B cell (primary cell): ENCODE results near the gene KLHL42. TPM values are rescaled to one million over a fixed set of nuclear protein-coding genes. Genes with fewer than 3 reads are reported as not detected.
A peak's percentile ranks its signal among the peaks of the same experiment; 100 is the strongest.

Experiments
- ATAC-seq: fragments of 200-7000 bp; cut with Tn5 transposase; one replicate; pipeline ENCODE4 v1.10.0; 2021; ENCODE audit warnings: low read depth, mild to moderate bottlenecking, moderate number of reproducible peaks, moderate library complexity
- CTCF ChIA-PET: fragments of 350-600 bp; sonication (Branson Sonifier 250); formaldehyde crosslinking; loops from one replicate; lab custom pipeline; 2021; ENCODE audit warnings: antibody characterized with exemption, inconsistent platforms; lab: Charles Lee
- POLR2A ChIA-PET: fragments of 350-600 bp; sonication (Branson Sonifier 250); formaldehyde crosslinking; loops from one replicate; lab custom pipeline; 2021; ENCODE audit warnings: antibody characterized with exemption; lab: Charles Lee
- DNase-seq: peaks from one replicate; pipeline ENCODE4 v3.0.0; 2013
- H2AFZ ChIP-seq: 2 replicates; pipeline ENCODE4 v1.6.1; 2012; ENCODE audit warnings: mild to moderate bottlenecking, low read depth, low read length; ENCODE audit not compliant: insufficient read depth, poor library complexity, severe bottlenecking
- H3K27ac ChIP-seq, 2 donors: 1 replicate in 1 of 2; 2 replicates in 1 of 2; pipeline ENCODE4 v1.5.1; 2012 to 2013; ENCODE audit warnings: low read length in 2 of 2, mild to moderate bottlenecking in 2 of 2, moderate library complexity in 1 of 2
- H3K27me3 ChIP-seq, 4 experiments: fragments of 200-600 bp in 1 of 4; sonication (generic) in 1 of 4; replicated peaks in 1 of 4; 1 replicate in 2 of 4; 2 replicates in 2 of 4; pipeline versions ENCODE4 v1.6.1 to v1.7.0; 2013 to 2016; ENCODE audit warnings: low read length in 3 of 4, mild to moderate bottlenecking in 2 of 4, mixed read lengths in 1 of 4, moderate library complexity in 1 of 4; ENCODE audit not compliant: insufficient read depth in 4 of 4, control insufficient read depth in 3 of 4; ENCODE audit errors: control extremely low read depth in 1 of 4
- H3K36me3 ChIP-seq, 2 experiments: replicated peaks in 1 of 2; 1 replicate in 1 of 2; 2 replicates in 1 of 2; pipeline versions ENCODE4 v1.6.1 to v1.7.1; 2013; ENCODE audit warnings: low read length in 1 of 2; ENCODE audit not compliant: insufficient read depth in 2 of 2, control insufficient read depth in 1 of 2; ENCODE audit errors: control extremely low read depth in 1 of 2, extremely low read depth in 1 of 2
- H3K4me1 ChIP-seq, 2 donors: fragments of 200-600 bp in 1 of 2; sonication (generic) in 1 of 2; 1 replicate in 1 of 2; 2 replicates in 1 of 2; pipeline versions ENCODE4 v1.5.1 to v1.6.1; 2013 to 2017; ENCODE audit warnings: low read length in 2 of 2; ENCODE audit not compliant: control insufficient read depth in 2 of 2, insufficient read depth in 2 of 2
- H3K4me2 ChIP-seq: replicated peaks from 2 replicates; pipeline ENCODE3; 2012; ENCODE audit warnings: mild to moderate bottlenecking, low read depth, low read length; ENCODE audit not compliant: poor library complexity, severe bottlenecking
- H3K4me3 ChIP-seq, 5 experiments: fragments of 200-600 bp in 1 of 5; sonication (generic) in 1 of 5; 1 replicate in 3 of 5; 2 replicates in 2 of 5; pipeline versions ENCODE4 v1.5.1 to v1.7.0; 2011 to 2016; ENCODE audit warnings: low read length in 4 of 5, mild to moderate bottlenecking in 4 of 5, low read depth in 2 of 5, control low read depth in 1 of 5, moderate library complexity in 1 of 5; ENCODE audit not compliant: insufficient read depth in 1 of 5; ENCODE audit errors: control extremely low read depth in 1 of 5, extremely low read depth in 1 of 5
- H3K79me2 ChIP-seq: fragments of 200-600 bp; sonication (generic); one replicate; pipeline ENCODE4 v1.6.0; 2016; ENCODE audit warnings: low read length; ENCODE audit not compliant: control insufficient read depth, insufficient read depth
- H3K9ac ChIP-seq: fragments of 200-600 bp; sonication (generic); 2 replicates; pipeline ENCODE4 v1.6.1; 2017; ENCODE audit warnings: mild to moderate bottlenecking, low read length, moderate library complexity
- H3K9me3 ChIP-seq, 3 donors: one replicate each; pipeline versions ENCODE4 v1.6.1 to v1.7.1; 2013; ENCODE audit warnings: low read length in 2 of 3; ENCODE audit not compliant: control insufficient read depth in 2 of 3, insufficient read depth in 1 of 3; ENCODE audit errors: control extremely low read depth in 1 of 3
- H4K20me1 ChIP-seq: 2 replicates; pipeline ENCODE4 v1.6.0; 2012; ENCODE audit warnings: mild to moderate bottlenecking, low read length; ENCODE audit not compliant: insufficient read depth, control insufficient read depth, poor library complexity, severe bottlenecking
- H3K27ac Mint-ChIP-seq: one replicate; pipeline ENCODE4 v1.8.0; 2021; ENCODE audit warnings: mixed read lengths
- H3K27me3 Mint-ChIP-seq: one replicate; pipeline ENCODE4 v1.8.0; 2021; ENCODE audit warnings: mixed read lengths
- H3K4me1 Mint-ChIP-seq: one replicate; pipeline ENCODE4 v1.8.0; 2021; ENCODE audit warnings: mixed read lengths
- H3K4me3 Mint-ChIP-seq: one replicate; pipeline ENCODE4 v1.8.0; 2021; ENCODE audit warnings: mixed read lengths
- H3K9me3 Mint-ChIP-seq: one replicate; pipeline ENCODE4 v1.8.0; 2022; ENCODE audit warnings: mixed read lengths; ENCODE audit not compliant: insufficient read depth
- CTCF ChIP-seq: fragments of 200-600 bp; IDR thresholded peaks from one replicate; pipeline ENCODE4 v1.8.0; 2022; ENCODE audit warnings: antibody characterized with exemption, mild to moderate bottlenecking
- EZH2 ChIP-seq: IDR thresholded peaks from 2 replicates; pipeline ENCODE4 v1.6.1; 2012; ENCODE audit warnings: borderline replicate concordance, low read depth, mild to moderate bottlenecking, moderate library complexity, low read length; ENCODE audit not compliant: insufficient read depth, poor library complexity, severe bottlenecking
- WGBS: methylation state at CpG from one replicate; pipeline ENCODE4 v1.1.5; 2013; ENCODE audit warnings: missing lambda C conversion rate; ENCODE audit not compliant: insufficient coverage; 5-methylcytosine and 5-hydroxymethylcytosine counted together
- intact Hi-C: fragments of 100-400 bp; cut with micrococcal nuclease; formaldehyde crosslinking; loops from one replicate; pipeline ENCODE4 v1.10.0; 2022
- polyA plus RNA-seq: library from polyadenylated mRNA; depleted of rRNA; stranded (reverse); fragments of >200 nt; gene quantifications from 2 replicates; pipeline ENCODE4 v1.2.3, GENCODE V29; 2012
- total RNA-seq, 2 donors: library from RNA; stranded (reverse); fragments of 120-200 nt in 1 of 2; gene quantifications; 1 replicate in 1 of 2; 2 replicates in 1 of 2; pipeline versions ENCODE4 v1.2.3 to v1.2.4, GENCODE V29; 2013 to 2022

KLHL42 gene
- total and polyA plus RNA-seq, 2 donors (not counting 1 experiment from before 2014, with no cell fraction given), result 11.5 to 20.5 TPM

GRCh38 chr12:27782481-27782880 lies 2.4 kb downstream of the KLHL42 start:
- Histone ChIP-seq H3K27me3 (no peaks in the 10 kb centered on the region), H2AFZ (no peak overlapping the region), H3K79me2 (peaks cover 29% of the 10 kb centered on the region), H3K9me3 (no peaks in the 10 kb centered on the region), H3K4me3 (no peak overlapping the region), H3K4me2 (no peak overlapping the region), H3K9ac (no peak overlapping the region), H4K20me1 (no peaks in the 10 kb centered on the region), H3K36me3 (no peaks in the 10 kb centered on the region), H3K27ac (no peak overlapping the region), H3K4me1 (peaks cover 11 to 15% of the 10 kb centered on the region in 2 donors)
- ChIA-PET CTCF (no interaction called here), POLR2A (no interaction called here)
- no peaks in the 10 kb centered on the region for H3K9me3 Mint-ChIP-seq
- DNase-seq, result no peak
- intact Hi-C loops, result loop anchor here (10.0 kb wide), 1 partner anchor 258 kb away; the partner anchor contains the start of gene PPFIBP1
- peaks cover 35% of the 10 kb centered on the region for H3K4me1 Mint-ChIP-seq
- H3K27ac Mint-ChIP-seq, result no peak overlapping the region
- WGBS, result no CpG with 5 or more reads among the region's 1 CpG
- no peaks in the 10 kb centered on the region for H3K27me3 Mint-ChIP-seq
- peak overlapping the region; percentile 48 for H3K4me3 Mint-ChIP-seq
- TF ChIP-seq EZH2 (no peak), CTCF (no peak)
- no peak for ATAC-seq

DNA sequence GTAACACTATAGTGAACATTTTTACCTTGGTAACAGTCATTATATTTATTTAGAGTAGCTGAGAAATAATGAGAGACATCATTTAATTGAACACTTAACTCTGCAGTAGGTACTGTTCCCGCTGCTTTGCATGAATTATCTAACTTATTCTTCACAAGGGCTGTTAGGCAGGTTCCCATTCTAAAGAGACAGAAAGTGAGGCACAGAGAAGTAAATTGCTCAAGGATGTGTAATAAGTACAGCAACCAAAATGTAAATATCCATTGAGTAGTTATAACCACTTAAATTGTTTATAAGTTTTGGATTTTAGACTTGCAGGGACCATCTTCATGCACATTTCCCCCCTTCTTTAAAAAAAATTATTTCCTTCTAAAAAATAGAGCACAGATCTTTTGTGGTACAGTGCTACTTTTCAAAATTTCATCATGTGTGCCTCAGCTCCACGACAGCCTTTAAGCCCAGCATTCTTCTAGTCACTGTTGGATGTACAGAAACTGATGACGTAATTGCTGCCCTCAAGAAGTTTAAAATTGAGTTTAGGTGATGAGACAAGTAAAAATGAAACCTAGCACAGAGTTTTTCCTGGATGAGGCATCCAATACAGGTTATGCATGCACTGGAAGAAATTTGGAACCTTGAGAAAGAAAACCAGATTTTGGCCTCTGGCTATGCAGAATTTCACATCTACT lies 6.0 kb downstream of the KLHL42 start:
- DNase-seq (no peak), ATAC-seq (no peak)
- Histone ChIP-seq H3K27me3 (no peaks in the 10 kb centered on the region), H3K36me3 (peaks cover 0 to 4% of the 10 kb centered on the region in 2 experiments), H4K20me1 (peaks cover 5% of the 10 kb centered on the region), H3K79me2 (peaks cover 30% of the 10 kb centered on the region), H3K27ac (no peak overlapping the region), H3K4me3 (no peak overlapping the region), H3K4me1 (peaks cover 3% of the 10 kb centered on the region in 2 donors), H2AFZ (no peak overlapping the region), H3K9ac (no peak overlapping the region), H3K9me3 (no peaks in the 10 kb centered on the region), H3K4me2 (no peak overlapping the region)
- no peak for TF ChIP-seq CTCF
- TF ChIP-seq EZH2, result no peak
- ChIA-PET CTCF (no interaction called here), POLR2A (no interaction called here)
- Mint-ChIP-seq H3K4me1 (peaks cover 28% of the 10 kb centered on the region), H3K27ac (no peak overlapping the region), H3K9me3 (no peaks in the 10 kb centered on the region), H3K4me3 (no peak overlapping the region), H3K27me3 (no peaks in the 10 kb centered on the region)
- 83% methylated on average over 1 of the region's 3 CpGs for WGBS
- intact Hi-C loops, result loop anchor here (10.0 kb wide), 1 partner anchor 261 kb away; the partner anchor contains the start of gene PPFIBP1
